Measurements from ENCODE around the gene KANSL1L.
A peak's percentile ranks its signal among the peaks of the same experiment; 100 is the strongest.

Gene KANSL1L

DNA sequence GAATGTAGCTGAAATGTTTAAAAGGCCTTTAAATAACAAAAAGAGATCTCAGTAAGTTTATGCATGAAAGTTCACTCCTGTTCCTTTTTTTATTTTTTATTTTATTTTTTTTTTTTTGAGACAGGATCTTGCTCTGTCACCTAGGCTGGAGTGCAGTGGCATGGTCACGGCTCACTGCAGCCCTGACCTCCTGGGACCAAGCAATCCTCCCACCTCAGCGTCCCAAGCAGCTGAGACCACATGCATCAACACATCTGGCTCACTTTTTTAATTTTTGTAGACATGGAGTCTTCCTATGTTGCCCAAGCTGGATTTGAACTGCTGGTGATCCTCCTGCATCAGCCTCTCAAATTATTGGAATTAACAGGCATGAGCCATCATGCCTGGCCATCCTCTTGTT, 84.3 kb downstream of the KANSL1L start:
- Mint-ChIP-seq H3K36me3 (ENCODE audit: low read depth) (no peaks in the 10 kb centered on the region), H3K27me3 (ENCODE audit: low read depth) (no peaks in the 10 kb centered on the region), H3K4me1 (no peaks in the 10 kb centered on the region), H3K27ac (no peak overlapping the region), H3K4me3 (no peak overlapping the region), H3K9me3 (no peaks in the 10 kb centered on the region)
- TF ChIP-seq, protein P1, sequence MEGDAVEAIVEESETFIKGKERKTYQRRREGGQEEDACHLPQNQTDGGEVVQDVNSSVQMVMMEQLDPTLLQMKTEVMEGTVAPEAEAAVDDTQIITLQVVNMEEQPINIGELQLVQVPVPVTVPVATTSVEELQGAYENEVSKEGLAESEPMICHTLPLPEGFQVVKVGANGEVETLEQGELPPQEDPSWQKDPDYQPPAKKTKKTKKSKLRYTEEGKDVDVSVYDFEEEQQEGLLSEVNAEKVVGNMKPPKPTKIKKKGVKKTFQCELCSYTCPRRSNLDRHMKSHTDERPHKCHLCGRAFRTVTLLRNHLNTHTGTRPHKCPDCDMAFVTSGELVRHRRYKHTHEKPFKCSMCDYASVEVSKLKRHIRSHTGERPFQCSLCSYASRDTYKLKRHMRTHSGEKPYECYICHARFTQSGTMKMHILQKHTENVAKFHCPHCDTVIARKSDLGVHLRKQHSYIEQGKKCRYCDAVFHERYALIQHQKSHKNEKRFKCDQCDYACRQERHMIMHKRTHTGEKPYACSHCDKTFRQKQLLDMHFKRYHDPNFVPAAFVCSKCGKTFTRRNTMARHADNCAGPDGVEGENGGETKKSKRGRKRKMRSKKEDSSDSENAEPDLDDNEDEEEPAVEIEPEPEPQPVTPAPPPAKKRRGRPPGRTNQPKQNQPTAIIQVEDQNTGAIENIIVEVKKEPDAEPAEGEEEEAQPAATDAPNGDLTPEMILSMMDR (IDR thresholded peaks at IDR 0.05; ENCODE audit: unreplicated experiment in 3 of 3), result no peak

DNA sequence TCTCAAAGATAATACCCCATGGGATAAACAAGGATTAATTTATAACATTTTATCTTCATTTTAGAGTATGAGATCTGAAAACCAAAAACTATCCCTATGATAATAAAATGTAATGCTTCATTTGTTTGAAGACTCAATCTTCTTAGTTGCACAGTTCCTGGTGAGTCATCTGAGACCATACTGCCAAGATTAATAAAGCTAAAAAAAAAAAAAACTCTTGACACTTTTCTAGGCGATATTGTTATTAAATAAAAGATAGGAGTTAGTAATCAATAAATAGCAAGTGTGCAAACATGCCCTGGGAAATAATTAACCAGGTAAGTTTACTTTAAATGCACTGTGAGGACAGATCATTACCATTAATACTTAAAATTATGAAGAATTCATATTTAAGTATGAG, 84.9 kb downstream of the KANSL1L start:
- Mint-ChIP-seq H3K4me3 (no peak overlapping the region), H3K4me1 (no peaks in the 10 kb centered on the region), H3K27ac (no peak overlapping the region), H3K36me3 (ENCODE audit: low read depth) (no peaks in the 10 kb centered on the region), H3K9me3 (no peaks in the 10 kb centered on the region), H3K27me3 (ENCODE audit: low read depth) (no peaks in the 10 kb centered on the region)
- TF ChIP-seq, protein P1 (IDR thresholded peaks at IDR 0.05; ENCODE audit: unreplicated experiment in 3 of 3), result no peak

DNA sequence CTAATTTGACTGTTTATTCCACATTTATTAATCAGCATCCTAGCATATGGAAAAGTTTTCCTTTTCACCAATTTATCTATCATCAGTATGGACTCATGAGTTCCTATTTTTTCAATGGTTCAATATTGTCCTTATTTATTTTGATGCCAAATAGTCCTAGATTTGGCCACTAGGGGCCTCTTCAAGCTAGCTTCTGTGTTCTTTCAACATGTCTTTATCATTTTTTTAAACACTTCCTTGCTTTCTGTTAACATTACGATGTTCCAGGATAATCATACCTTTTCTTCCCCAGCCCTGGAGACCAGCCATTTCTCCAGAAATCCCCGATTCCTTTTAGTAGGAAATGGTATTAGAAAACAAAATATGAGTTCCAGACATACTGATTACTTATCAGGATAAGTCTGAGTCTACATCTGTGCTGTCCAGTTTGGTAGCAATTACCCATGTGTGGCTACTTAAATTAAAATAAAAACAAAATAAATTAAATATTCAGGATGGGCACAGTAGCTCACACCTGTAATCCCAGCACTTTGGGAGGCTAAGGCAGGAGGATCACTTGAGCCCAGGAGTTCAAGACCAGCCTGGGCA, 98.2 kb downstream of the KANSL1L start:
- H3K4me3 Mint-ChIP-seq, result no peak overlapping the region
- H3K27me3 Mint-ChIP-seq (ENCODE audit: low read depth), result no peaks in the 10 kb centered on the region
- TF ChIP-seq, protein P1 (IDR thresholded peaks at IDR 0.05; ENCODE audit: unreplicated experiment in 3 of 3), result peak; percentile 46 to 57 (median 56)
- peaks cover 3% of the 10 kb centered on the region for H3K36me3 Mint-ChIP-seq (ENCODE audit: low read depth)
- H3K9me3 Mint-ChIP-seq, result no peaks in the 10 kb centered on the region
- H3K27ac Mint-ChIP-seq, result no peak overlapping the region
- no peaks in the 10 kb centered on the region for H3K4me1 Mint-ChIP-seq

DNA sequence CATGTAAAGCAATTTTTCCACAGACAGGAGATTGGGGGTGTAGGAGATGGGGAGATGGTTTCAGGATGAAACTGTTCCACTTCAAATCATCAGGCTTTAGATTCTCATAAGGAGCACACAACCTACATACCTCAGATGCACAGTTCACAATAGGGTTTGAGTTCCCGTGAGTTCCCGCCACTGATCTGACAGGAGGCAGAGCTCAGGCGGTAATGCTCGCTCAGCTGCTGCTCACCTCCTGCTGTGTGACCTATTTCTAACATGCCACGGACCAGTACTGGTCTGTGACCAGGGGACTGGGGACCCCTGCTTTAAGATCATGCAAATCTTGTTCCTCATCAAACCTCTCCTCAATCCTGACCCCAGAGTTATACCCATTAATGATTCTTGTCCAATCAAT, 98.7 kb downstream of the KANSL1L start:
- TF ChIP-seq, protein P1 (IDR thresholded peaks at IDR 0.05; ENCODE audit: unreplicated experiment in 3 of 3), result no peak
- Mint-ChIP-seq H3K4me3 (no peak overlapping the region), H3K4me1 (no peaks in the 10 kb centered on the region), H3K27ac (no peak overlapping the region), H3K27me3 (ENCODE audit: low read depth) (no peaks in the 10 kb centered on the region), H3K36me3 (ENCODE audit: low read depth) (peaks cover 3% of the 10 kb centered on the region), H3K9me3 (no peaks in the 10 kb centered on the region)

DNA sequence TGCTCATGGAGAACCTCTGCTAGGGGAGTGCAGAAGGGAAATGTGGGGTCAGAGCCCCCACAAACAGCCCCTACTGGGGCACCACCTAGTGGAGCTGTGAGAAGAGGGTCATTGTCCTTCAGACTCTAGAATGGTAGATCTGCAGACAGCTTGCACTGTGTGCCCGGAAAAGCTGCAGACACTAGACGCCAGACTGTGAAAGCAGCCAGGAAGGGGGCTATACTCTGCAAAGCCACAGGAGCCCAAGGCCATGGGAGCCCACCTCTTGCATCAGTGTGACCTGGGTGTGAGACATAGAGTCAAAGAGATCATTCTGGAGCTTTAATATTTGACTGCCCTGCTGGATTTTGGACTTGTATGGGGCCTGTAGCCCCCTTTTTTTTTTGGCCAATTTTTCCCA, 107.9 kb downstream of the KANSL1L start:
- H3K36me3 Mint-ChIP-seq (ENCODE audit: low read depth), result peaks cover 49% of the 10 kb centered on the region
- TF ChIP-seq, protein P1 (IDR thresholded peaks at IDR 0.05; ENCODE audit: unreplicated experiment in 3 of 3), result no peak
- peaks cover 6% of the 10 kb centered on the region for H3K9me3 Mint-ChIP-seq
- no peak overlapping the region for H3K27ac Mint-ChIP-seq
- H3K4me3 Mint-ChIP-seq, result no peak overlapping the region
- H3K27me3 Mint-ChIP-seq (ENCODE audit: low read depth), result no peaks in the 10 kb centered on the region
- no peaks in the 10 kb centered on the region for H3K4me1 Mint-ChIP-seq

DNA sequence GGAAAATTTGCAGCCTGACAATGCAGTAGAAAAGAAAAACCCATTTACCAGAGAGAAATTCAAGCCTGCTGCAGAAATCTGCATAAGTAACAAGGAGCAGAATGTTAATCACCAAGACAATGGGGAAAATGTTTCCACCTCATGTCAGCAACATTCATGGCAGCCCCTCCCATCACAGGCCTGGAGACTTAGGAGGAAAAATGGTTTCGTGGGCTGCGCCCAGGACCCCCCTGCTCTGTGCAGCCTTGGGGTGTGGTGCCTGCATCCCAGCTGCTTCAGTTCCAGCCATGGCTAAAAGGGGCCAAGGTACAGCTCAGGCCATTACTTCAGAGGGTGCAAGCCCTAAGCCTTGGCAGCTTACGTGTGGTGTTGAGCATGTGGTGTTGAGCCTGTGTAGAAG, 115.4 kb downstream of the KANSL1L start:
- H3K27me3 Mint-ChIP-seq (ENCODE audit: low read depth), result no peaks in the 10 kb centered on the region
- H3K27ac Mint-ChIP-seq, result no peak overlapping the region
- TF ChIP-seq, protein P1 (IDR thresholded peaks at IDR 0.05; ENCODE audit: unreplicated experiment in 3 of 3), result no peak
- peaks cover 74% of the 10 kb centered on the region for H3K36me3 Mint-ChIP-seq (ENCODE audit: low read depth)
- no peaks in the 10 kb centered on the region for H3K4me1 Mint-ChIP-seq
- H3K9me3 Mint-ChIP-seq, result peaks cover 32% of the 10 kb centered on the region
- no peak overlapping the region for H3K4me3 Mint-ChIP-seq

All from nephron (organoid).